ENCODE results near the gene PDK2.
A peak's percentile ranks its signal among the peaks of the same experiment; 100 is the strongest.

Gene PDK2

GRCh38 chr17:50122945-50123344 is 27.8 kb downstream of the PDK2 start:
- H3K4me2 ChIP-seq (ENCODE audit: low read length): no peak overlapping the region
- H3K27me3 ChIP-seq (ENCODE audit: control insufficient read depth, insufficient read depth, low read length): no peaks in the 10 kb centered on the region
- no peaks in the 10 kb centered on the region for H3K79me2 ChIP-seq
- no peak for TF ChIP-seq CTCF (IDR thresholded peaks at IDR 0.05)
- H3K4me3 ChIP-seq (ENCODE audit: low read depth, low read length): no peak overlapping the region
- H3K36me3 ChIP-seq (ENCODE audit: control insufficient read depth, insufficient read depth, low read length): no peaks in the 10 kb centered on the region
- H3K9me3 ChIP-seq (ENCODE audit: control insufficient read depth, low read length): no peaks in the 10 kb centered on the region
- H3K9ac ChIP-seq: no peak overlapping the region
- H3K4me1 ChIP-seq: no peaks in the 10 kb centered on the region
- H2AFZ ChIP-seq: no peak overlapping the region
- no peak overlapping the region for H3K27ac ChIP-seq

- Histone ChIP-seq H3K27ac (no peak overlapping the region), H3K9ac (no peak overlapping the region), H3K36me3 (ENCODE audit: control insufficient read depth, insufficient read depth, low read length) (no peaks in the 10 kb centered on the region), H3K4me1 (no peaks in the 10 kb centered on the region), H3K27me3 (ENCODE audit: control insufficient read depth, insufficient read depth, low read length) (no peaks in the 10 kb centered on the region), H3K4me2 (ENCODE audit: low read length) (peak overlapping the region; percentile 4), H3K9me3 (ENCODE audit: control insufficient read depth, low read length) (no peaks in the 10 kb centered on the region), H3K4me3 (ENCODE audit: low read depth, low read length) (no peak overlapping the region), H3K79me2 (no peaks in the 10 kb centered on the region), H2AFZ (peak overlapping the region; percentile 65)
- no peak for TF ChIP-seq CTCF (IDR thresholded peaks at IDR 0.05)
Measured at GRCh38 chr17:50123649-50124349, 28.6 kb downstream of the PDK2 start.

GRCh38 chr17:50125420-50125997 is 30.4 kb downstream of the PDK2 start:
- Histone ChIP-seq H3K9ac (no peak overlapping the region), H3K27me3 (ENCODE audit: control insufficient read depth, insufficient read depth, low read length) (no peaks in the 10 kb centered on the region), H3K27ac (no peak overlapping the region), H3K9me3 (ENCODE audit: control insufficient read depth, low read length) (no peaks in the 10 kb centered on the region), H2AFZ (no peak overlapping the region), H3K36me3 (ENCODE audit: control insufficient read depth, insufficient read depth, low read length) (no peaks in the 10 kb centered on the region), H3K4me1 (no peaks in the 10 kb centered on the region), H3K4me2 (ENCODE audit: low read length) (no peak overlapping the region), H3K79me2 (no peaks in the 10 kb centered on the region), H3K4me3 (ENCODE audit: low read depth, low read length) (no peak overlapping the region)
- TF ChIP-seq CTCF (IDR thresholded peaks at IDR 0.05): no peak

GRCh38 chr17:50127697-50128361 is 32.7 kb downstream of the PDK2 start:
- Histone ChIP-seq H3K9ac (no peak overlapping the region), H3K9me3 (ENCODE audit: control insufficient read depth, low read length) (no peaks in the 10 kb centered on the region), H3K4me3 (ENCODE audit: low read depth, low read length) (no peak overlapping the region), H3K4me1 (peaks cover 7% of the 10 kb centered on the region), H3K36me3 (ENCODE audit: control insufficient read depth, insufficient read depth, low read length) (no peaks in the 10 kb centered on the region), H3K27me3 (ENCODE audit: control insufficient read depth, insufficient read depth, low read length) (no peaks in the 10 kb centered on the region), H3K79me2 (no peaks in the 10 kb centered on the region), H3K4me2 (ENCODE audit: low read length) (no peak overlapping the region), H2AFZ (no peak overlapping the region), H3K27ac (no peak overlapping the region)
- TF ChIP-seq CTCF (IDR thresholded peaks at IDR 0.05): no peak

All from parathyroid adenoma (tissue), 2 donors.